ENCODE results near the gene CPNE7.

Gene CPNE7

DNA sequence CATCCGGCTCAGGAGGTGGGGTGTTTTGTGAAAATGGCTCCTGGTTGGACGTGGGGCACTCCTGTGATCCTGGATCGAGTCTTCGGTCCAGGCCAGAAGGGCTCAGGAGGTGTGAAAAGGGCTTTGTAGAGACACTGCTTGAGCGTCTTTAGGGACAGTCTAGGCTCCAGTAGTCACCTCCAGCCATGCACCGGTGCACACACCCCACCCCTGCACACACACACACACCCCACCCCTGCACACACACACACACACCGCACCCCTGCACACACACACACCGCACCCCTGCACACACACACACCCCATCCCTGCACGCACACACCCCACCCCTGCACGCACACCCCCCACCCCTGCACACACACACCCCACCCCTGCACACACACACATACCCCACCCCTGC is 62.9 kb downstream of the CPNE7 start:
- Histone ChIP-seq H3K36me3 (ENCODE audit: control insufficient read depth, insufficient read depth, low read length) (no peaks in the 10 kb centered on the region), H3K27ac (ENCODE audit: low read depth, low read length) (no peak overlapping the region), H3K9me3 (ENCODE audit: control insufficient read depth, insufficient read depth, low read depth, low read length) (no peaks in the 10 kb centered on the region), H3K4me1 (ENCODE audit: control insufficient read depth, insufficient read depth, low read length) (no peaks in the 10 kb centered on the region; the same call in 1 of the 2 replicates), H3K27me3 (ENCODE audit: control insufficient read depth, insufficient read depth, low read length) (peaks cover 17% of the 10 kb centered on the region; the same call in 1 of the 2 replicates), H3K9ac (ENCODE audit: low read length) (no peak overlapping the region), H3K4me3 (ENCODE audit: low read depth, low read length) (no peak overlapping the region)

DNA sequence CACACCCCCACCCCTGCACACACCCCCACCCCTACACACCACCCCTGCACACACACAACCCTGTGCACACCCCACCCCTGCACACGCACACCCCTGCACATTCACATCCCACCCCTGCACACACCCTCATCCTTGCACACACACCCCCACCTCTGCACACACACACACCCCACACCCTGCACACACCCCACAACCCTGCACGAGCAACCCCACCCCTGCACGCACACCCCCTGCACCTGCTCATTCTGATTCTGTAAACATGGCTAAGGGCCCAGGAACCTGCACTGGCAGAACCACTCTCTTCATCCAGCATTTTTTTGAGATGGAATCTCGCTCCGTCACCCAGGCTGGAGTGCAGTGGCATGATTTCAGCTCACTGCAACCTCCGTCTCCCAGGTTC is 63.8 kb downstream of the CPNE7 start:
- Histone ChIP-seq H3K27me3 (ENCODE audit: control insufficient read depth, insufficient read depth, low read length) (peaks cover 13% of the 10 kb centered on the region; the same call in 1 of the 2 replicates), H3K9ac (ENCODE audit: low read length) (no peak overlapping the region), H3K36me3 (ENCODE audit: control insufficient read depth, insufficient read depth, low read length) (no peaks in the 10 kb centered on the region), H3K4me1 (ENCODE audit: control insufficient read depth, insufficient read depth, low read length) (no peaks in the 10 kb centered on the region; the same call in 1 of the 2 replicates), H3K4me3 (ENCODE audit: low read depth, low read length) (no peak overlapping the region), H3K27ac (ENCODE audit: low read depth, low read length) (no peak overlapping the region), H3K9me3 (ENCODE audit: control insufficient read depth, insufficient read depth, low read depth, low read length) (no peaks in the 10 kb centered on the region)

DNA sequence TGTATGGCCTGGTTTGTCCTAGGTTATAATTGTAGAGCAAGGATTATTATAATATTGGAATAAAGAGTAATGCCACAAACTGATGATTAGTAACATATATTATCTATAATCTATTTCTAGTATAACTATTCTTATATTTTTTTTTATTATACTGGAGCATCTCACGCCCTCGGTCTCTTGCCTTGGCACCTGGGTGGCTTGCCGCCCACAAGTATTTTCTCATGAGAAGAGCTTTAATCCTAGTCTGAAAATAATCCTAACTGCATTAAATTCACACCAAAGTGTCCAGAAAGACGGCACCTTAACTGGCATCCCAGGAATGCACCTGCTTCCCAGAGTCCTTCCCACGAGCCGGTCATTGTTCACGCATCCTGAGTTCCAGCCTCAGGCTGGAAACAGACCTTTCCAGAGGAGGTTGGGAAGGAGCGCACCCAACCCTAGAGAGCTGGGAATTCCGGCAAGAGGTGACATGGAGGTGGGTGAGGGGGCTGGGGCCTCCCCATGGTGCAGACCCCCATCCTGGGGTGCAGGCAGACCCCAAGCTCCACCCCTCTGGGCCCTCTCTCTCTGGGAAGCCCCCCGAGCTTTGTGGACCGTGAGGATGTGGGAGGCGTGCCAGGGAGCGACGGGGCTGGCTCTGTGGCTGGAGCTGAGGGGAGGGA is 66.0 kb downstream of the CPNE7 start:
- no peaks in the 10 kb centered on the region for H3K9me3 ChIP-seq (ENCODE audit: control insufficient read depth, insufficient read depth, low read depth, low read length)
- peaks cover 19% of the 10 kb centered on the region for H3K36me3 ChIP-seq (ENCODE audit: control insufficient read depth, insufficient read depth, low read length)
- no peak overlapping the region for H3K4me3 ChIP-seq (ENCODE audit: low read depth, low read length)
- no peak overlapping the region for H3K27ac ChIP-seq (ENCODE audit: low read depth, low read length)
- no peak overlapping the region for H3K9ac ChIP-seq (ENCODE audit: low read length)
- no peaks in the 10 kb centered on the region; the same call in 1 of the 2 replicates for H3K27me3 ChIP-seq (ENCODE audit: control insufficient read depth, insufficient read depth, low read length)
- H3K4me1 ChIP-seq (ENCODE audit: control insufficient read depth, insufficient read depth, low read length): no peaks in the 10 kb centered on the region; the same call in 1 of the 2 replicates

DNA sequence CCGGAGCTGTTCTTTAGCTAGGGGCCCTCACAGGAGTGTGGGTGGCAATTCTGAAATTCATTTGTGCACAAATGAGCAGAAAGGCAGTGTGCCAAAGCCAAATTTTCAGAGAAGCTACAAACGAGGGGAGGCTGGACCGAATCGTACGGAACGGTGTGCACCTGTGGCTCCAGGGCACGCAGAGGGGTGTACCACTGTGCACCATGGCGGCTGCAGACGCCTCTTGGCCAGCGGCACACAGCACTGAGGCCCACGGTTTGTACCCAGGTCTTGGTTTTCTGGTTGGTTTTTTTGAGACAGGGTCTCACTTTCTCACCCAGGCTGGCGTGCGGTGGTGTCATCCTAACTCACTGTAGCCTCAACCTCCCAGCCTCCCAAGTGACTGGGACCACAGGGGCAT is 67.0 kb downstream of the CPNE7 start:
- Histone ChIP-seq H3K4me1 (ENCODE audit: control insufficient read depth, insufficient read depth, low read length) (no peaks in the 10 kb centered on the region; the same call in 1 of the 2 replicates), H3K36me3 (ENCODE audit: control insufficient read depth, insufficient read depth, low read length) (peaks cover 25% of the 10 kb centered on the region), H3K4me3 (ENCODE audit: low read depth, low read length) (no peak overlapping the region), H3K9ac (ENCODE audit: low read length) (no peak overlapping the region), H3K9me3 (ENCODE audit: control insufficient read depth, insufficient read depth, low read depth, low read length) (no peaks in the 10 kb centered on the region), H3K27ac (ENCODE audit: low read depth, low read length) (no peak overlapping the region), H3K27me3 (ENCODE audit: control insufficient read depth, insufficient read depth, low read length) (no peaks in the 10 kb centered on the region; the same call in 1 of the 2 replicates)

DNA sequence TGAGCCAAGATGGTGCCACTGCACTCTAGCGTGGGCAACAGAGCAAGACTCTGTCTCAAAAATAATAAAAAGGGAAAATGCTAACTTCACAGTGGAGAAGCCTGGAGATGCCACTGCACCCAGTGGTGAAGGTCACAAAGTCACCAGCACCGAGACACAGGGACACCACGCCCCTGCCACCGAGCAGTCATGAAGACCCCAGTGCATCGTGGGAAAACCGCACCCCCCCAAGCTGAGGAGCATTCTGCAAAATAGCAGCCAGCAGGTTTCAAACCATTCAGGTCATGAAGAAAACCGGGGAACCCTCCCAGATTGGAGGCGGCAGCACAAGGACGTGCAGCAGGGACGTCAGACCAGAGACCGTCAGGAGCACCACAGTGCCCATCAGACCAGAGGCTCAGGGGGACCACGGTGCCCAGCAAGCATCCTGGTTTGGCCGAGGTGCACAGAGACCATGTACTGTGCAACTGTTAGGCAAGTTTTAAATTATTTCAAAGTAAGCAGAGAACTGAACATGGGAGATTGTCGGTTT is 68.3 kb downstream of the CPNE7 start:
- H3K27ac ChIP-seq (ENCODE audit: low read depth, low read length): no peak overlapping the region
- no peaks in the 10 kb centered on the region for H3K27me3 ChIP-seq (ENCODE audit: control insufficient read depth, insufficient read depth, low read length)
- peaks cover 30% of the 10 kb centered on the region for H3K36me3 ChIP-seq (ENCODE audit: control insufficient read depth, insufficient read depth, low read length)
- no peak overlapping the region for H3K9ac ChIP-seq (ENCODE audit: low read length)
- H3K4me1 ChIP-seq (ENCODE audit: control insufficient read depth, insufficient read depth, low read length): no peaks in the 10 kb centered on the region; the same call in 1 of the 2 replicates
- H3K4me3 ChIP-seq (ENCODE audit: low read depth, low read length): no peak overlapping the region
- H3K9me3 ChIP-seq (ENCODE audit: control insufficient read depth, insufficient read depth, low read depth, low read length): no peaks in the 10 kb centered on the region

GRCh38 chr16:89645122-89645521 is 69.6 kb downstream of the CPNE7 start:
- Histone ChIP-seq H3K27ac (ENCODE audit: low read depth, low read length) (no peak overlapping the region), H3K4me3 (ENCODE audit: low read depth, low read length) (no peak overlapping the region), H3K9ac (ENCODE audit: low read length) (no peak overlapping the region), H3K36me3 (ENCODE audit: control insufficient read depth, insufficient read depth, low read length) (peaks cover 37% of the 10 kb centered on the region), H3K4me1 (ENCODE audit: control insufficient read depth, insufficient read depth, low read length) (no peaks in the 10 kb centered on the region; the same call in 1 of the 2 replicates), H3K27me3 (ENCODE audit: control insufficient read depth, insufficient read depth, low read length) (no peaks in the 10 kb centered on the region), H3K9me3 (ENCODE audit: control insufficient read depth, insufficient read depth, low read depth, low read length) (no peaks in the 10 kb centered on the region)

- Histone ChIP-seq H3K36me3 (ENCODE audit: control insufficient read depth, insufficient read depth, low read length) (peaks cover 45% of the 10 kb centered on the region), H3K9ac (ENCODE audit: low read length) (no peak overlapping the region), H3K9me3 (ENCODE audit: control insufficient read depth, insufficient read depth, low read depth, low read length) (no peaks in the 10 kb centered on the region), H3K27ac (ENCODE audit: low read depth, low read length) (no peak overlapping the region), H3K4me1 (ENCODE audit: control insufficient read depth, insufficient read depth, low read length) (no peaks in the 10 kb centered on the region; the same call in 1 of the 2 replicates), H3K27me3 (ENCODE audit: control insufficient read depth, insufficient read depth, low read length) (no peaks in the 10 kb centered on the region), H3K4me3 (ENCODE audit: low read depth, low read length) (no peak overlapping the region)
These were observed 70.7 kb downstream of the CPNE7 start for GRCh38 chr16:89646270-89646669.

Data from HUES6 (cell line).